CD4-positive, alpha-beta T cell treated with Interleukin-17A for 1 hour (primary cell): ENCODE measurements around the gene MED19.
"Not testable (repeated sequence)": the region's sequence is repeated elsewhere in the genome, so short reads cannot be mapped to it uniquely, and the experiment has no call there.

Experiments used
- DNase-seq: peaks from one replicate; pipeline ENCODE4 v3.0.0-alpha.2; 2020

Gene MED19

DNA sequence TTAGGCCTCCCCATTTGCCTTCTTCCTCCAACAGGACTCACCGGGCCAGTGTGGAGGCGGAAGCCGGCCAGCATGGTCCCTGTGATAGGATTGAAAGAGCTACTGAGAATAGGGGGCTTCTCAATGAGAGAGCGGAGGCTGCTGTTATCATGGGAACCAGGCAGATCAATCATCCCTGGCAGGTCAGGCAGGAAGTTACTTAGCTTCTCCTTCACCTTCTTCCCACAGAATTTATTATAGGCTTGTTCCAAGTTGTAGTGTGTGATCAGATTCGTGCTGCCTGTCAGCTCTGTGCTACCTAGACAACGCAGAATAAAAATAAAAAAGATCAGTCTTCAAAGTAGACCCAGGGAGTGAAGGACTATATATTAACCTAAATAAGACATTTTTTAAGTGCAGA is 7.1 kb downstream of the MED19 start:
- DNase-seq, result no peak

DNA sequence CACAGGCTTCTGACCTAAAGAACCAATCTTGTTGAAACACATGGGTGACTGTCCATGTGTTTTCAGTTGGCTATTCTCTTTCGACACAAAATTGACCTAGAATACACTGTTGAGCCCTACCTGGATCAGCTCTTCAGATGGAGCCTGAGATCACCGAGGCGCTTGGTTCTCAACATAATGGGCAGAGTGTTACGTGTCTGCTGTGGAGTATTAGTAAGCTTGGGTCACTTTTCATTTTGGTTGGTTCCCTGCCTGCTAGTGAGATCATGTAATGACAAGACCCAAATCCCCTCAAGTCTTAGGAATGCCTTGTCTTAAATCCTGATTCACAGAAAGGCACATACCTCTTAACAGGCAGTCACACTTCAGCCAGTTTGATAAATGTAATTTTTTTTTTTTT is 8.7 kb downstream of the MED19 start:
- DNase-seq, result no peak

- DNase-seq, result no peak
These were observed 11.6 kb downstream of the MED19 start for GRCh38 chr11:57700425-57700824.

DNA sequence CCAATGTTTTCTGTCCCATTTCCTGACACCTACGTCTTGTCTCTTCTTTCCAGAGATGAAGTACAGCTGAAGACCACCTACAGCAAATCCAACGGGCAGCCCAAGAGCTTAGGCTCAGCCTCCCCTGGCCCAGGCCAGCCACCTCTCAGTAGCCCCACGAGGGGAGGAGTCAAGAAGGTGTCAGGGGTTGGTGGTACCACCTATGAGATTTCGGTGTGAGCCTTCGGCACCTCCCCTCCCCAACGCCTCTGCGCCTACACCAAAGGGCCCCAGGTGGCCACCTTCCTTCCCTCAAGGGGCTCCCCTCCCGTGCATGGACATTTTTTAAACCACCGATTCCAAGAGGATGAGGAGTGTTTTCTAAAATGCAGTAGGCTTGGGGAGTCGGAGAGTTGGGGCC is 12.2 kb downstream of the MED19 start:
- DNase-seq, result no peak

- DNase-seq, result no peak
These were observed 13.1 kb downstream of the MED19 start for GRCh38 chr11:57698843-57699365.

DNA sequence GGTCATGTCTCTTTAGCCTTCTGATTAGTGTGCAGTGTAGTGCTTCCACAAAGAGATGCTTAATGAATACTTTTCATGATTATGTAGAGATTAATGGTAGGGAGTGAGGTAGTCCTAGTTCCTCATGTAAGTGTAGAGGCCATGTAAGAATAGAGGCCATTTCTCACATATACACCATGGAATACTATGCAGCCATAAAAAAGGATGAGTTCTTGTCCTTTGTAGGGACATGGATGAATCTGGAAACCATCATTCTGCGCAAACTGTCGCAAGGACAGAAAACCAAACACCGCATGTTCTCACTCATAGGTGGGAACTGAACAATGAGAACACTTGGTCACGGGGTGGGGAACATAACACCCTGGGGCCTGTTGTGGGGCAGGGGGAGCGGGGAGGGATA is 21.5 kb downstream of the MED19 start:
- not testable (repeated sequence) for DNase-seq

- DNase-seq, result no peak
These were observed 30.8 kb downstream of the MED19 start for GRCh38 chr11:57681168-57681567.

- DNase-seq, result no peak
These were observed 31.5 kb downstream of the MED19 start for GRCh38 chr11:57680552-57680874.

GRCh38 chr11:57679396-57679795 is 32.6 kb downstream of the MED19 start:
- no peak for DNase-seq

DNA sequence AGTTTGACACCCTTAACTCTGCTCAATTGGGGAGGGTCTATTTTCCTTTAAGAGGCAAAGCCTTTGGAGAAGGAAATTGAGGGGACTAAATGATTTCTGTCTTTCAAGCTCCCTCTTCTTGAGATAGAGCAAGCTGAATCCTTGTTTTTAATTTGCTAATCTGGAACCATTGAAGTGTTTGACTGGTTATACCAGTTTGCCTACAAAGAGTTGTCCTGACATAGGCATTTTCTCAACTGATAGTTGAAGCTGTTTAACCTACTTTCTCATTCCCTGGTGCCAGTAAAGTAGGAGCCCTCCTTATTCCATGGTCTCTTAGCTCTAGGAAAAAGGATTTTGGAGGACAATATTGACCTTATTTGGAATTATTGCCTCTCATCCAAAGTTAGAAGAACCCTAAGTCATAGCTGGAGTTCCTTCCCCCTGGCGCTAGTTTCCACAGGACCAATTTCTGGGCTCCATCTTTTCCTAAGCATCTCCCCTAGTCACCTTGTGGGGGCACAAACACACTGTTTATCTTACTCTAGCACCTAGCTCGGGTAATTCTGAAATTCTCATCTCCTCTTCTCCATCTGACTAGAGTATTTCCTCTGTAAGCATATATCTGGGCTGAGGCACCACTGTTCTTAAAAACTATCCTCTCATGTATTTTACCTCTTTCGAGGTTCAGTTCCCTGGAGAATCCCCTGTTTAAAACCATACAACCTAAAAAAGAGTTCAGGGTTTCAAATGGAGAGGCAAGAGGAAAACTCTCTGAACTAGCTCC is 36.7 kb downstream of the MED19 start:
- no peak for DNase-seq

DNA sequence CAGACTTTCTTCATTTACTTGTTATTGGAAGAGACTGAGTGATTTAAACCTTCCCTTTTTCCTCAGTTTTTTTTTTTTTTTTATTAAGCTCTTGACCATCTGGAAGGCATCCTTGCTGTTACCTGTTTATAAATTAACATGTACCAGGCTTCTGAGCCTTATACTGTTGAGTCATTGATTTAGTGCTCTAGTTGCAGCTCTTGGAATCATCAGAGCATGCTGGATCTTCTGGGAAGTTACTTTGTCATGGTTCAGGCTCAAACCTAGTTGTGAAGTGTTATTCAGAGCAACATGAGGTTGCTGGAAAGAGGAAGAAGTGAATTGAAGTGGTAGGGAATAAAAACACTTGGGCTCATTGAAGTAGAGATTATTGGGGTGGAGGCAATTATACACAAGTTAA is 37.8 kb downstream of the MED19 start:
- no peak for DNase-seq

DNA sequence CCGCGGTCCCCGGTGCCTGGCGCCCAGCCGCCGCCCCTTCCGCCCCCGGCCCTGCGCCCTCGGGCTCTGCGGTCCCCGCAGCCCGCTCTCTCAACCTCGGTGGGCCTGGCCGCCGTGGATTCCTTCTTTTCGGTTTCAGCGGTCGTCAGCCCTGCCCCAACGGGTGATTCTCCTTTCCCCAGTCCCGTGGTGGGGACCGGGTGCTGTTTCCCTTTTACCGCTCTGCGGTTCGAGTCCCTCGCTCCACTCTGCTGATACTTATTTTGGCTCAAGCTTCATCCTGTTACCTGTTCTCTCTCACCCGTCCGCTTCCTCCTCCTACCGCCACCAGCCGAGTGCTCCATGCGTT is 43.6 kb downstream of the MED19 start:
- peak; percentile 59 for DNase-seq

DNA sequence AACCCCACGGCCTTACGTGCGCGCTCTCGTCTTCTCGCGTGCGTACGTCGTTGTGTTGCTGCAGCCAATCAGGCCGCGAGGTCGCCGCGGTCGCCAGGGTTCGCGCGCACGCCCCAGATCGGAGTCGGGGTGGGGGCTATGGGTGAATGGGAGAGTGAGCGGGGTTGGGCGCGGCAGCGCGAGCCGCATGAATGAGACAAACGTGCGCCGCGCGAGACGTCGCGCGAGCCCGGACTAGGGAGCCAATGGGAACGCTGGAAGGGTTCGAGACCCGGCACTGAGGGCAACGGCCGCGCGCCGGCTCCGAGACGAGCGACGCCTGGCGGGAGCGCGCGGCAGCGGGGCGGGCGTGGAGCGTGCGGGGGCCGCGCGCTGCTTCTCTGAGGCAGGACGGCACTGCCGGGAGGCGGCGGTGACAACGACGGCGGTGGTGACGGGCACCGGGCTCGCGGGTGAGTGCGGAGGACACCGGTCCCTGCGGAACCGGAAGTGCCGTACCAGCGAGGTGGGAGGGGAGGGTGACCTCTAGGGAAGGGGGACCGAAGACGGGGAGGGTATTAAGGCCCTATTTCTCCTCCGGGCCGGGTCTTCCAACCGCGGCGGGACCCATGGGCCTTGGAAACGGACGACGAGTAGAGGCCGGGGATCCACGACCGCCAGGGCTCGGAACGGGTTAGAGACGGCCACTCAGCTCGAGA is 44.1 kb downstream of the MED19 start, which contains the start of gene ZDHHC5:
Gene ZDHHC5 (plus strand): TSS at position 379 of the 698 bp plus-strand sequence. CDS start 4,977 bp downstream, outside the sequence.
- DNase-seq, result peak; percentile 100

- peak; percentile 97 for DNase-seq
These were observed 44.8 kb downstream of the MED19 start for GRCh38 chr11:57667117-57667735.

GRCh38 chr11:57663975-57664374 is 48.0 kb downstream of the MED19 start:
- no peak for DNase-seq

DNA sequence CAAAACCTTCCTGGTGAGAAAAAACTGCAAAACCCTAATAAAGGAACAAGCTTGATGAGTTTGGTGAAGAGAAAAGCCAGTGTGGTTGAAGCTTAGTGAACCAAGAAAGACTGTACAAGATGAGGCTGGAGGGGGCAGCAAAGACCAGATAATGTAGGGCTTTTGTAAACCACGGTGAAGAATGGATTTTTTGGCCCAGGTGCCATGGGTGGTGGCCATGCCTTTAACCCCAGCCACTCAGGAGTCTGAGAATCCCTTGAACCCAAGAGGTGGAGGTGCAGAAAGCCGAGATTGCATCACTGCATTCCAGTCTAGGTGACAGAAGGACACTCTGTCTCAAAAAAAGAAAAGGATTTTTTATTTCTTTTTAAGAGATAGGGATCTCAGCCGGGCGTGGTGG is 49.1 kb downstream of the MED19 start:
- DNase-seq, result no peak

- no peak for DNase-seq
These were observed 52.3 kb downstream of the MED19 start for GRCh38 chr11:57659669-57660068.

DNA sequence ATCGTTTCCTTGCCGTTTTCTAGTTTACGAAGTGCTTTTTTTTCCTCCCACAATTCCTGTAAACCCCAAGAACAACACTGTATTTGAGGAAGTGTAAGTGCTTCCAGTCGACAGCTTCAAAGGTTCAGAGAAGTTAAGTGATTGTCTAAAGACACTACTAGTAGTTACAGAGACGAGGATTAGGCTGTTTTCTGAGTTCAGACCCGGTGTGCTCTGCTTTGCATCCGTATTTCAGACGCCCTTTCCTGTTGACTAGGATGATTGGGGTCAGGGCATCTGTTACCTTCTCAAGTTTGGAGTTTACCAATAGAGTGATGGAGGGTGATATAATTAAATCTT is 54.0 kb downstream of the MED19 start:
- no peak for DNase-seq

- DNase-seq, result peak; percentile 99
These were observed 54.6 kb downstream of the MED19 start, which contains the start of gene CLP1 for GRCh38 chr11:57657194-57658022. Gene CLP1, plus strand, starts transcription at chr11:57657762. Its CDS starts 1,715 bp downstream, at chr11:57659477.

- no peak for DNase-seq
These were observed 55.2 kb downstream of the MED19 start for GRCh38 chr11:57656885-57657193.
